GM18499 (cell line): Measurements from ENCODE around the gene HLA-DMA.

Source experiments
- ATAC-seq: cut with Tn5 transposase; IDR thresholded peaks from one replicate; pipeline ENCODE4 v1.9.1; 2021; ENCODE audit warnings: moderate number of reproducible peaks; ENCODE audit not compliant: insufficient read depth, unreplicated experiment

The HLA-DMA gene

DNA sequence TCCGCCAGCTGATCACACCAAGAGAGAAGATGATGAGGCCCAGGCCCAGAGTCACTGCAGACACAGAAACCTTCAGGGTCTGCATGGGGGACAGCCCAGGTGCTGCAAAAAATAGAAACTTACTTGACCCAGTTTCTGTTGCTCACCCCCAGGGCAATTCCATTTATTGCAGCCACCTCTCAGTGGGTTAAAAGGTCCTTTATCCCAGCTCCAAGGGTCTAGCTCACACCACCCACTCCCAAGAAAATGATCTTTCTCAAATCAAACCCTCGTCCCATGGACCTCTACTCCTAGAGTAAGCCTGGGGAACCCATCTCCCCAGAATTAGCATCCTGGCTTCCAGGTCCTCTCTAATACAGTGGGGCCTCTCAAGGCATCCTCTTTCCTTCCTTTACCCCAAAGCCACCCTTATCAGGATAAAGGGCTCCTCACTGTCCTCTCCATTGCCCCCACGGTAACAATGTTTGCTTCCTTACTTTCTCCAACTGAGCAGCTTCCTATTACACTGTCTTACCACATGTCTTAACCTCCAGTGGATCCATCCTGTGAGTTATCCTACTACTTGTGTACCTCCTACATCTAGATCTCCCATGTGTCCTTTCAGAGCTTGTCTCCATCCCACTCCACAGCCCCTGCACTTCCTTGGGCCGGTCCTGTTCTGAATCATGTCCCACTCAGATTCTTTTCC is 17.2 kb downstream of the HLA-DMA start:
- no peak for ATAC-seq

DNA sequence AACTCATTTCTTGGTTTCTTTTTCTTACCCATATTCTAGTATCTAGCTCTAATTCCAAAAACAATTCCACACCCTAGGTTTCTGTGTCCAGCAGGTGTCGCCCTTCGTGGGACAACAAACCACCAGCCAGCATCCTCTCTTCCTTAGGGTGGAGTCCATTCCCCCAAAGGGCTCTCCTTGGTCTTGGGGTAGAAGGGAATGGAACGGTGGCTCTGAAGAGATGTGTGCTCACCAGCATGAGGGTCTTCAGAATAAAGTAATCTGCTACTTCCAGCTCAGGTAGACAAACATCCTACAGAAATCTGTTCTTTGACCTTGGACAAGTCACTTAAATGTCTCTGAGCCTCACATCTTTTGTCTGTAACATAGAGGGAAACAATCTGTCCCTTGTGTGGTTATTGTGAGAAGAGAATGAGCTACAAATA is 19.2 kb downstream of the HLA-DMA start:
- no peak for ATAC-seq

DNA sequence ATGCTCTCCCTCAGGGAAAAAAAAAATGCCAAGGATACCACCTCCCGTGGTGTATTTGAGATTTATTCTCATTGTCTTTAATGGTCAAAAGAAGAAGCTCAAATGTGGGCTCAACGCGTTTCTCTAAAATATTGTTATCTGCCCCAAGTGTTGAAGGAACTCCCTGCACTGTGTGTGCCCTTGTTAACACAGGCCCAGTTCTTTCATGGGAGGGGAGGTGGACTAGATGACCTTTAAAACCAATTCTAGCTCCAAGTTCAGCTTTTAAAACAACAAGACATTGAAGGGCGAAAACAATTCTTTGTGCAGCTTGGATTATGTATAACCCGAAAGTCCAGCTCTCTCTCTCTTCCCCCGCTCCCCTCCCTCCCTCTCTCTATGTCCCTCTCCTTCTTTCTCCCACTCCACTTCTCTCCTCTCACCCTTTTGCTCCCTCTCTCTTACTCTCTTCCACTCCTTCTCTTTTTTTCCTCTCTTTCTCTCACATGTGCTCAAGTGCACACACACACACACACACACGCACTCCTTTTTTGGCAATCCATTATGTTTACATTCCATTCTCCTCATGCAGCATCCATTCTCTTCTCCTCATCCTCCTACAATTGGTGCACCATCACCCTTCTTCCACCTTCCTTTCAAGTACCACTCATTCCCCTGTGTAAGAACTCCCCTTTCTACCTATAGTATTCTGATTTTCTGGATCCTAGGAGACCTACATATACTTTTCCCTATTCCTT is 20.6 kb downstream of the HLA-DMA start:
- ATAC-seq = no peak

DNA sequence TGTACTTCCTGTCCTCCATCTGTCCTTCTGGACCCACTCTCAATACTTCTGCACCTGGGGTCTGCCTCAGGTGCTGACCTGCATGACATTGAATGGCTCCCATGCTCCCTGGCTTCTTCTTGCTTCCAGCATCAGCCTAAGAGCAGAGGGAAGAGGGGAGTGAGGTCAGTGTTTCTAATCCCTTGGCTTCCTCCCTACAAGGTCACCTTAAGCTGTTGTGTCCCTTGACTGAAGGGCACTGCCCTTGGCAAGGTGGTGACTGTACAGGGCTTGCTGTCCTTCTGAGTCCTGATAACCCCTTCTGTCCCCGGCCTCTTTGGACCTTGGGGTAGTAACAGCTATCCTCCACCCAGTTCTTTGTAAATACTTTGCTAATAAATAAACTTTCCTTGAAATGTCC is 21.7 kb downstream of the HLA-DMA start:
- no peak for ATAC-seq

DNA sequence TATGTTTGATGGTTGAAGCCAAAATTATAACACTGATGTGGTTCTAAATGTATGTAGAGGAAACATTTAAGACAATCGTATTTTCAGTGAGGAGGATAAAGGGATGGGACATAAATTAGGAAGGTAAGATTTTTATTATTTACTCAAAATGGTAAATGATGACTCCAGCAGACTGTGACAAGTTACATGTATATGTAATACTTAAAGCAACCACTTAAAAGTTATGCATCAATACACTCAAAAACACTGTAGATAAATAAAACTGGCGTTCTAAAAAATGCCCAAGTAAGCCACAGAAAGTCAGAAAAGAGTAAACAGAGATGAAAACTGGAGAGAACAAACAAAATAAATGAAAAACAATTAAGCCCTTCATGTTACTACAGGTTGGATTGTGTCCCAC is 30.8 kb downstream of the HLA-DMA start:
- ATAC-seq = no peak

DNA sequence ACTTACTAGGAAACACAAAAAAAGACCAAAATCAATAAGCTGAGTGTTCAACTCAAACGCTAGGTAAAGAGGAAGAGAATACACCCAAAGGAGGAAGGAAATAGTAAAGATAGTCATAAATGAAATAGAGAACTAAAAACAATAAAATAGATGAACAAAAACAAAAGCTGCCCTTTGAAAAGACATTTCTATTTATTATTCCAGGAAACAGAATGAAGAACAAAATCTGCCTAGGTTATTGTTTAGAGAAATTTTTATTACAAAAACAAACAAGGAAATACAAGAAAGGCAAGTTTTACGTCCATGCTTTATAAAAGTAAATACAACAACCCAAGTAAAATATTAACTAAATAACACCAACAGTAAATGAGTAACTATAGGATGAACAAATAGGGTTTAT is 32.2 kb downstream of the HLA-DMA start:
- ATAC-seq = no peak

DNA sequence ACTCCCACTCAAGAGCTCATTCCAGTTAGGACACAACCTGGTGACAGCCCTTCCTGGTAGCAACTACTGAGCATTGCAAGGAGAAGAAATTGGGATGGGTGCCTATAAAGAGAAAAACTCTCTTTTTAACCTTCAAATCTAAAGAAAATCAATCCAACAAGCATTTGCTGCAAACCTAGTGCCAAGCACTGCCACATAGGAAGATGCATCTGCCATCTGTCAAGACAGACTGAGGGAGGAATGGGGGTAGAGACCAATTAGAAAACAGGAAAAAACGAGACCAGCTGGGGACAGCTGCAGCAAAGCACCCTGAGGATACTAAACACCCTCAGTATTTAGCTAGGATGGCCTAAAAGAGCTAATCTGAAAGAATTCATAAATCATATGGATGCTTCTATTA is 39.9 kb downstream of the HLA-DMA start:
- ATAC-seq = no peak

DNA sequence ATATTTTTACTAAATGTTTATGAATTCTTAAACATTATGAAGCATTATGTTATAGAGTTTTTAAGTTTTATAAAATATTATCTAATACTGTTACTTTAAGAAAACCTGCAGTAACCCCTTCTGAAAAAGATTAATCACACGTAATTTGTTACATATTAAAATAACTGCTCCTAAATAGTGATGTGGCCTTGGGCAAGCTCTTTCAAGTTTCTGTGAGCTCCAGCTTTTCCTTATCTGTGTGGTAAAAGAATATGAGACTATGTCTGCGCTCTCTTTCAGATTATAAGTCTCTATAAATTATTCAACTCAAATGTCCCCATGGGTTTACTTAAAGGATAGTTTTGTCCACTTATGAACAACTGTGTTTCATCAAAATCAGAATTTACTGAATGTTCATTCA is 44.0 kb downstream of the HLA-DMA start:
- no peak for ATAC-seq

DNA sequence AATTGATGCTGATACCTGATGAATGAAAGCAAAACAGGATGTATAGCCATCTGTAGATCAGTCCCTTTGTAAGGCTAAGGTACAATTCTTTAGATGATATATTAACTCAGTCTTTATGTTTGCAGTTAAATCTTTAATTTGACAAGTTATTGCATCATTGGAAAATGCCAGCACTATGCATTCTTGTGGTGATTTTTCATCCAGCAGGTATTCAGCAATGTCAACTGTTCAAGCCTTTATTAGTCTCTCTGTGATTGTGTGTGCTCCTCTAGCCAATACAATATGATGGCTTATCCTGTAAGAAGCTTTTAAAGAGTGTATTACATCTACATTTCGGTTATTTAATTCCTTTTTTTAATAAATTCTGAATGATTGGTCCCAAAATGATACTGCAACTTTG is 46.4 kb downstream of the HLA-DMA start:
- no peak for ATAC-seq

DNA sequence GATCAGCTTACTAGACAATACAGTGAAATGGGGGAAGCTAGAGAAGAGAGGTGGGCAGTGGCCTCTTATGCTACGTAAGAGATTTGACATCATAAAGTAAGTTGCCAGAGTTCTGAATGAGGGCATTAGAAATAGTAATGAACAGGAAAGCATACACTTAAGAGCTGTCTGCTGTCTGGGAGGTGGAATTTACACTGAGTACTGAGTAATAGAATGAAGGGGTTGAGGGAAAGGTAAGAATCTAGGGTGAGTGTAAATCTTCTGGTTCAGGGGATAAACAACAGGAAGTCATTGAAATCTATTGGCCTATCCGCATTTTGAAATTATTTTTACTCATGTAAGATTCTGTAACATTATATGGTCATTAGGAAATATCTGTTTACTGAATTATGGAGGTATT is 47.8 kb downstream of the HLA-DMA start:
- no peak for ATAC-seq

DNA sequence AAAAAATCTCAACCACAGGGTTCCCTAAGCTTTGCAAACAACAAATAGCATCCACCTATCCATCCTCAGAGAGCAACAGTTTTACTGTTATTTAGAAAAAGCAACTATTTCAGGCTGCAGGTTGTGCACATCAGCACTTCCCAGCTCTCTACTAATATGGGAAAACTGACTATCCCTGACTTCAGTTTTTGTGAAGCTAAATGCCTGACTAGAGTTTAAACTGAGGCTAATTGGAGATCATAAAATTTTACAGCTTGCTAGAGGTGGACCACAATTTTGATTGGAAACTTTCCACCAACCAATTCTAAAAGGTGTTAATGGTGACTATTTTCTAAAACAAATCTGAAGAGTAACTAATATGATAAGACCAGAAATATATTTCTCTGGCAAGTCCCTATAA is 48.9 kb downstream of the HLA-DMA start:
- no peak for ATAC-seq
